Activated T-cell treated with anti-CD3 and anti-CD28 coated beads, Interleukin-2, amount 50 U/mL, for 72 hours (primary cell): ENCODE data around the gene SECTM1. TPM values are rescaled to one million over a fixed set of nuclear protein-coding genes. Genes with fewer than 3 reads are reported as not detected.
"Not testable (repeated sequence)": the region's sequence is repeated elsewhere in the genome, so short reads cannot be mapped to it uniquely, and the experiment has no call there.

Experiments
- ATAC-seq, 2 donors: fragments of 150-1000 bp; cut with Tn5 transposase; replicated peaks in 1 of 2; 2 replicates each; pipeline ENCODE4 v1.10.0; 2021; ENCODE audit warnings: moderate library complexity in 2 of 2, mild to moderate bottlenecking in 1 of 2
- DNase-seq, 2 donors: peaks; one replicate each; pipeline ENCODE4 v3.0.0; 2021 to 2022; ENCODE audit warnings: mixed read lengths in 1 of 2
- H3K27ac Mint-ChIP-seq: one replicate; pipeline ENCODE4 v1.8.0; 2022; ENCODE audit warnings: mild to moderate bottlenecking, moderate library complexity, mixed read lengths
- H3K27me3 Mint-ChIP-seq: one replicate; pipeline ENCODE4 v1.8.0; 2022; ENCODE audit warnings: low read depth, mixed read lengths
- H3K36me3 Mint-ChIP-seq, 2 donors: one replicate each; pipeline ENCODE4 v1.8.0; 2022; ENCODE audit warnings: mixed read lengths in 2 of 2, mild to moderate bottlenecking in 1 of 2; ENCODE audit not compliant: insufficient read depth in 2 of 2
- H3K4me1 Mint-ChIP-seq: one replicate; pipeline ENCODE4 v1.8.0; 2022; ENCODE audit warnings: low read depth, mixed read lengths
- H3K4me3 Mint-ChIP-seq, 2 donors: one replicate each; pipeline ENCODE4 v1.8.0; 2022; ENCODE audit warnings: mild to moderate bottlenecking in 2 of 2, mixed read lengths in 2 of 2, moderate library complexity in 2 of 2
- H3K9me3 Mint-ChIP-seq, 2 donors: one replicate each; pipeline ENCODE4 v1.8.0; 2022; ENCODE audit warnings: mixed read lengths in 2 of 2
- total RNA-seq, 2 donors: library from RNA; stranded (reverse); gene quantifications; one replicate each; pipeline ENCODE4 v1.2.3, GENCODE V29; 2022

The SECTM1 gene
- total RNA-seq, 2 donors from 2014 or later: 3.3 to 12.6 TPM

DNA sequence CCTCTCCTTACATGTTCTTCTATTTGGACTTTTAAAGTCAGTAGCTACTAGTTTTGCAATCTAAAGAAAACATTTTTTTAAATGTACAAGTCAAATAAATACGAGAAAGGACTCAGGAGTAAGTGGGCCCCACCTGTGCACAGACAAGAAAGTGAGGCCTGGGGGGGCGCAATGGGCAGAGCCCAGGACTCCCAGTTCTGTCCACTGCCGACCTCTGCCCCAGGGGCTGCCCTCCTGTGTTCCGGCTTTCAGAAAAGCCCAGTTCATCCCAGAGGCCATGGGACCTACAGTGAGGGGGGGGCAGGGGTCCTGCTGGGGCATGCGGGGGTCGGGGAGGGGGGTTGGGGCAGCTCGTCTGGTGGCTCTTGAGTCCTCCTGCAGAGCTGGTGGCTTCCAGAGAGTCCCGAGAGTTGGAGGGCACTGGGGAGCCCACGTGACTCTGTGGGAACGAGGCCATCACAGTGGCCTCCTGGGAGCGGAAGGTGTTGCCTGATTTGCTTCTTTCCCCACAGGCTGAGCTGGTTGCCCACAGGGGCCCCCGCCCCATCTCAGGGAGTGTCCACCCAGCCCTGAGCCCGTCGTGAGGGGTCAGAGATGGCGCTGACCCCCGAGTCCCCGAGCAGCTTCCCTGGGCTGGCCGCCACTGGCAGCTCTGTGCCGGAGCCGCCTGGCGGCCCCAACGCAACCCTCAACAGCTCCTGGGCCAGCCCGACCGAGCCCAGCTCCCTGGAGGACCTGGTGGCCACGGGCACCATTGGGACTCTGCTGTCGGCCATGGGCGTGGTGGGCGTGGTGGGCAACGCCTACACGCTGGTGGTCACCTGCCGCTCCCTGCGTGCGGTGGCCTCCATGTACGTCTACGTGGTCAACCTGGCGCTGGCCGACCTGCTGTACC is 40.4 kb upstream of the SECTM1 start:
- ATAC-seq (no peak), DNase-seq (no peak)
- Mint-ChIP-seq H3K27ac (no peak overlapping the region), H3K4me3 (no peak overlapping the region), H3K9me3 (no peaks in the 10 kb centered on the region), H3K4me1 (peaks cover 27% of the 10 kb centered on the region), H3K27me3 (peaks cover 54% of the 10 kb centered on the region), H3K36me3 (no peaks in the 10 kb centered on the region)

DNA sequence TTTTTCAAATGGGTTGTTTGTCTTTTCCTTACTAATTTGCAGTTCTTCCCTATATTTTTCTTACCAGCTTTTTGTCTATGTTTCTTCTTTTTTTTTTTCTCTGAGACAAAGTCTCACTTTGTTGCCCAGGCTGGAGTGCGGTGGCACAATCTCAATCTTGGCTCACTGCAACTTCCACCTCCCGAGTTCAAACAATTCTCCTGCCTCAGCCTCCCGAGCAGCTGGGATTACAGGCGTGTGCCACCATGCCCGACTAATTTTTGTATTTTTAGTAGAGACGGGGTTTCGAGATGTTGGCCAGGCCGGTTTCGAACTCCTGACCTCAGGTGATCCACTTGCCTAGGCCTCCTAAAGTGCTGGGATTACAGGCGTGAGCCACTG is 39.5 kb upstream of the SECTM1 start:
- H3K27me3 Mint-ChIP-seq: peaks cover 51% of the 10 kb centered on the region
- not testable (repeated sequence) for ATAC-seq, H3K27ac Mint-ChIP-seq

DNA sequence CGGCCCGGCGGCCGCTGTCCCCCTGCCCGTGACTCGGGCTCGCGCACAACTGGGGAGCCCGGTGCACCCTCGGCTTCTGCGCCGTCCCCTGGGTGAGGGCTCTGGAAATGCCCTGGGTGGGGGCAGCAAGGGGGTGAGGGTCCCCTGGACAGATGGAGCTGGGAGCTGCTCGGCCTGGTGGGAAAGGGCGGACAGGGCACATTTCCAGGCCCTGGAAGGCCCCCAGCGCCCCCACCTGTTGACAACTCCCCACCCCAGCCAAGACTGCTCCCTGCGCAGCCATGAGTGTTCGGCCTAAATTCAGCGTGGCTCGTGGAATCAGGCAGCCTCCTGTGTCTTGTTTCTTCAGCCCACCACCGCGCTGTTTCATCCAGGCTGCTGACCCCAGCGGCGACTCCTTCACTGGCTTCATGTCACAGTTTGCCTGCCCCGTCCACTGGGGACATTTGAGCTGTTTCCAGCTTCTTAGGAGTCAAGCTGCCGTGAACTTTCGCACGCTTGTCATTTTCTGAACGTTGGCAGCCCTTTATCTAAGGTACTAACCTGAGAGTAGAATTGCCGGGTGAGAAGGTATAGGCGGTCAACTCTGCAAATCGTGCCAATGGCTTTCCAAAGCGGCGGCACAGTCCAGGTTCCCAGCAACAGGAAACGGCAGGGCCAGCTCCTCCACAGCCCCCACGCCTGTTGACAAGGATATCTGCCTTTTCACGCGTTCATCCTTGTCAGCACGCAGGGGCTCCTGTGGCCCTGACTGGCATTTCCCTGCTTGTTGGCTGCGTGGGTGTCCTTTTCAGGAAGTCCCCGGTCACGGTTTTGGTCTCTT is 38.9 kb upstream of the SECTM1 start:
- Mint-ChIP-seq H3K36me3 (no peaks in the 10 kb centered on the region), H3K9me3 (no peaks in the 10 kb centered on the region), H3K4me3 (peak overlapping the region; percentile 34 to 56)

More for the DNA sequence above, 39.5 kb upstream of the SECTM1 start:
- H3K9me3 Mint-ChIP-seq, DNase-seq, H3K36me3 Mint-ChIP-seq: not testable (repeated sequence)
- Mint-ChIP-seq H3K4me3 (peak overlapping the region; percentile 20 to 56), H3K4me1 (peaks cover 23% of the 10 kb centered on the region)

DNA sequence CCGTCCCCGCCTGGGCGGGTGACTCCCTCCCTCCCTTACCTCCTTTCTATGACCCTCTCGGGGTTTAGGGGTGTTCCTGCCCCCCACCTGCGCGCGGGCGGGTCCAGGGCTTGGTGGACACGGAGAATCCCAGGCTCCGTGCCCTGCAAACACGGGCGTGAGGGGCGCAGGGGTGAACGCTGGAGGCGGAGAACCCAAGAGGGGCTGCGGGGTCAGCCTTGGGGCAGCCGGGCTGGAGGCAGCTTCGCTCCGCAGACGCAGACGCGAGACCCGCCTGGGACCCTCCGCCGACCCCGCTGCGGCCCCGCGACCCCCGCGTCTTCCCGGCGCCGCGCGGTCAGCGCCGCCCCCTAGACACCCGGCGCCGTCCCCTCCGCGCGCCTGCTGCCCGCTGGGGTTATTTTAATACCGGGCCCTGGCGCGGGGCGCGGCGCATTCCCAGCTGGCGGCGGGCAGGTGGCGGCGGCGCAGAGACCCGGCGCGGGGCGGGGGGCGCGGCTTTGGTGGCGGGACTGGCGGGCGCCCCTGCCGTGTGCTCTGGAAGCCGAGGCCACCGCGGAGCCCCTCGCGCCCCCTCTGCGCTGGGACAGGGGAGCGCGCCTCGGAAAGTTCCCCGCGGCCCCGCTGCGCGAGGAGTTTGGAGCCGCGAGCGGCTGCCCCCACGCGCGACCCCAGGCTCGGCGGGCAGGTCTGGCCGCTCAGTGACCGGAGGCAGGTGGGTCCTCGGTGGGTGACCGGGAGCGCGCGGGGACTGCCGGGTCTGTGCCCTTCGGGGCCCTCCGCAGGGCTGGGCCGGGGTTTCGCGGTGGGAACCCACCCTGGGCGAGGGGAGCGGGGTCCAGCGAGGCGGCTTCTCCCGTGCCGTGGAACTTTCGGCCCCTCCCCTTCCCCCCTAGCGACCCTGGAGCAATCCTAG is 38.0 kb upstream of the SECTM1 start, which contains the start of gene UTS2R:
Gene UTS2R (plus strand): TSS at position 433 of the 916 bp plus-strand sequence. CDS start 2,560 bp downstream, outside the sequence.
- no peak for DNase-seq
- Mint-ChIP-seq H3K27me3 (peaks cover 54% of the 10 kb centered on the region), H3K4me3 (peak within 1 kb of the TSS; percentile 82 to 87), H3K27ac (no peak within 1 kb of the TSS), H3K4me1 (peaks cover 23% of the 10 kb centered on the region), H3K9me3 (no peaks in the 10 kb centered on the region), H3K36me3 (no peaks in the 10 kb centered on the region)
- ATAC-seq: no peak

More for the DNA sequence above, 38.9 kb upstream of the SECTM1 start:
- Mint-ChIP-seq H3K27ac (no peak overlapping the region), H3K4me1 (peaks cover 23% of the 10 kb centered on the region), H3K27me3 (peaks cover 52% of the 10 kb centered on the region)
- DNase-seq (no peak), ATAC-seq (no peak)

DNA sequence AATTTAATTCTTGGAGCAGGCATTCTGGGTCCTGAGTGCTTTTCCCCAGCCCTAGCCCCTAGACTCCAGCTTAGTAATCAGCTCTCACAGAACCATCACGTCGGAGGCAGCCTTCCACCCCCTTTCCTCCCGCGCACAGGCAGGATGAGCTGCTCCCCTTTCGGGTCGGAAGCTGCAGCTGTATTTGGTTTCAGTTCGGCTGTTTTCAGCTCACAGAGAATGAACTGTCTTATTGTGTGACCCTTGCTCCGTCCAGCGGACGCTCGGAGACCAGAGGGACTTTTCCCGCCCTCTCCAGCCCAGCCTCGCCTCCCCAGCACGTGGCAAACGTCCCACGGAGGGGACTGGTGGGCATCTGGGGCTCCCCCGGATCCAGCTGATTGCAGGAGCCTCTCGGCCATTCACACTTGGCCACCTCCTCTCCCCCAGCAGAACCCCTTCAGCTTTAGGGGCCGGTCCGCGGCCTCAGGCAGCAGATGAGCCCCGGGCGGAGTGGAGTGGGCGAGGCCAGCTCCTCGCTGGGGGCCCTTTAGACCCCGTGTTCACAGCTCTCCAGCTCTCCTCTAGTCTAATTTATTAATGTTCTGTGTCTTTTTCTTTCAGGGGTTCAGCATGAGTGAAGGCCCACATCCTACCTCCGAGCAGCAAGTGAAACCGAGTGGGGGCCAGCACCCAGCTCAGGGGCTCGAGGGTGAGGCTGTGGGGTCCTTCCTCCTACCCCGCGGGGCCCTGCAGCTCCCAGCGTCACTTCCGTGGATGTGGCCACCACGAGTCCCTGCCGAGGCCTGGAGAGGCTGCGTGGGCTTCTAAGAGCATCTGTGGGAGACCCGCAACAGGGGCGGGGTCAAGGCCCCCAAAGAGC is 37.1 kb upstream of the SECTM1 start:
- Mint-ChIP-seq H3K4me1 (peaks cover 23% of the 10 kb centered on the region), H3K27me3 (peaks cover 51% of the 10 kb centered on the region), H3K36me3 (no peaks in the 10 kb centered on the region), H3K27ac (no peak overlapping the region), H3K9me3 (no peaks in the 10 kb centered on the region), H3K4me3 (peak overlapping the region; percentile 82 to 87)
- ATAC-seq: peak; percentile 54 to 62
- DNase-seq: peak; percentile 29 to 30

DNA sequence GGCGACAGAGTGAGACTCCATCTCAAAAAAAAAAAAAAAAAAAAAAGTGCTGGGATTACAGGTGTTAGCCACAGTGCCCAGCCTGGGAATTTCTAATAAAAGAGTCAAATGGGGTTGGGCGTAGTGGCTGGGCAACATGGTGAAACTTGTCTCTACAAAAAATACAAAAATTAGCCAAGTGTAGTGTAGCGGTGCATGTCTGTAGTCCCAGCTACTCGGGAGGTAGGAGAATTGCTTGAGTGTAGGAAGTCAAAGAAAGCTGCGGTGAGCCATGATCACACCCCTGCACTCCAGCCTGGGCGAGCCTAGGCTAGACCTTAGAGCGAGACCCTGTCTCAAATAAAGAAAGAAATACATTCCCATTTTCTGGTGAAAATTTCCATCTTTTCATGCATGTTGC is 35.6 kb upstream of the SECTM1 start:
- Mint-ChIP-seq H3K9me3 (no peaks in the 10 kb centered on the region), H3K4me3 (no peak overlapping the region), H3K36me3 (no peaks in the 10 kb centered on the region)

DNA sequence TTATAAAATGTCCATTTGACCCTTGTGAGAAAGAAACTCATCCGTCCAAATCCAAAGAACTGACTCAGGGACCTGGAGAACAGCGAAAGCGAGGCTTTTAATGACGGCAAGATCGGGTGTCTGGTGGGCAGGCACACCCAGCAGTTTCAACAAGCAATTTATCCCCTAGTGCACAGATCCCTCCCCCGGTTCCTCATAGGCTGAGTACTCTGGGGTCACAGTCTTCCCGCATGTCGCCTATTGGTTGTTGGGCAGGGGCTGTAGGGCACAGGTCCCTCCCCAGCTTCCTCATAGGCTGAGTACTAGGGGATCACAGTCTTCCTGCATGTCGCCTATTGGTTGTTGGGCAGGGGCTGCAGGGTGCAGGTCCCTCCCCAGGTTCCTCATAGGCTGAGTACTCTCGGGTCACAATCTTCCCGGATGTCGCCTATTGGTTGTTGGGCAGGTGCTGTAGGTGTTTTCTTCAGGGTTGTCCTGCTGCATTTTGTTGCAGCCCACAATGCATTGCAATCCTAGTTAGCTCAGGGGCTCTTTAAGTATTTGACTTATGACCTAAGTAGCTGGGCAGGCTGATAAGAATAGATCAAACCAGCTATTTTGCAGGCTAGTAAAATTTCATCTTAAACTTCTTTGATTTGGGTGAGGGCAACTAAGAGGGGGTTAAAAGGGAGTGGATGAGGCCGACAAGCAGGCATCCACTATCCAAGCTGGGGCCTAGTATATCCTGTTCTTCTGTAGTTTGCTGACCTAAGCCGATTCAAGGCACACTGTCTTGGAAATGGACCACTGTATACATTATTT is 34.4 kb upstream of the SECTM1 start:
- no peaks in the 10 kb centered on the region for H3K9me3 Mint-ChIP-seq
- no peak overlapping the region for H3K27ac Mint-ChIP-seq
- ATAC-seq (peak; percentile 52 to 66), DNase-seq (no peak)
- peaks cover 16% of the 10 kb centered on the region for H3K4me1 Mint-ChIP-seq
- H3K4me3 Mint-ChIP-seq: no peak overlapping the region
- H3K36me3 Mint-ChIP-seq: no peaks in the 10 kb centered on the region
- H3K27me3 Mint-ChIP-seq: peaks cover 40% of the 10 kb centered on the region

More for the DNA sequence above, 35.6 kb upstream of the SECTM1 start:
- peaks cover 48% of the 10 kb centered on the region for H3K27me3 Mint-ChIP-seq
- H3K27ac Mint-ChIP-seq: no peak overlapping the region
- ATAC-seq: no peak
- peaks cover 23% of the 10 kb centered on the region for H3K4me1 Mint-ChIP-seq
- no peak for DNase-seq

DNA sequence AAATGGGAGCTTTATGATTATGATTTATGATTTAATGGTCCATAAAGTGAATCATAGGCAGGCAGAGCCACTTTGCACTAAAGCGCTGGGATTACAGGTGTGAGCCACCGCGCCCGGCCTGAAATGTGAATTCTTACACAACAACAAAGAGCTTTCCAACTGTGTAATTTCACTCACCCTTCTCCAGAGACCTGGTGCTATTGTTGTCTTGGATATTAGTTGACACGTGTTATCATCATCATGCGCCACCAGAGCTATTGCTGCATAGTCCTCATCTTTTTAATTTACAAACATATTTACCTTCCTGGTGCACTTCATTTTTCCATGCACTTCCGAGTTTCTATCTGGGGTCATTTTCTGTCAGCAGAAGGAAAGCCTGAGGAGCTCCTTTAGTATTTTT is 33.2 kb upstream of the SECTM1 start:
- Mint-ChIP-seq H3K4me1 (peaks cover 10% of the 10 kb centered on the region), H3K27ac (no peak overlapping the region), H3K27me3 (peaks cover 32% of the 10 kb centered on the region), H3K9me3 (no peaks in the 10 kb centered on the region), H3K36me3 (no peaks in the 10 kb centered on the region), H3K4me3 (no peak overlapping the region)
- DNase-seq (no peak), ATAC-seq (no peak)

DNA sequence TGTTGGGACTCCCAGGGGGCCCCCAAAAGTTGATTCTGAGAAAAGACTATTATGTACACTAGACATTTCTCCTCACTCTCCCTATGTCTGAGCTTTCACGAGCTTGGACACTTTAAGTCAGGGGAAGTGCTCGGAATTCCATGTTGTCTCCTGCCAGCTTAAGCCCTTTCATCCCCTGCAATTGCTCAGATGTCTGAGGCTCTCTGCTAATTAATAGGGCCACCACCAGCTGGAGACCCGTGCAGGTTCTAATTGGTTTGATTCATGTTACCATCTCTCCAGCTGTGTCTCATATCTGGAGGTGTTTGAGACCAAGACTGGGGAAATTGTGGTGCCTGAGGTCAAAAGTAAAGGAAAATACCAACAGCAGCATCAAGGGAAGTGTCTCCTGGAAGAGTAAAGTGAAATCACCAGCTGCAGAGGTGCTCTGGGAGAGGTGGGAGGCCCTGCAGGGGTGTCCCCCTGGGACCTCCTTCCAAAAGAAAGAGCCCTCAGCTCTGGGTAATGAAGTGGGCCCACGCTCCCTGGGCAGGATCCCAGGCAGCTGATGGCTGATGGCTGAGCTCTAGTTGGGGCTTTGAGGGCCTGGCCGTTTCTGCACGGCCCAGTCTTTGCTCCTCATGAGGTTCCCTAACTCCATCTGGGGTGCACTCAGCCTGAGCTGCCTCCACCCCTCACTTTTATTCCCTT is 32.2 kb upstream of the SECTM1 start:
- Mint-ChIP-seq H3K4me1 (peaks cover 5% of the 10 kb centered on the region), H3K27ac (no peak overlapping the region), H3K9me3 (no peaks in the 10 kb centered on the region), H3K27me3 (peaks cover 27% of the 10 kb centered on the region), H3K36me3 (no peaks in the 10 kb centered on the region), H3K4me3 (no peak overlapping the region)
- DNase-seq: no peak
- ATAC-seq: no peak

DNA sequence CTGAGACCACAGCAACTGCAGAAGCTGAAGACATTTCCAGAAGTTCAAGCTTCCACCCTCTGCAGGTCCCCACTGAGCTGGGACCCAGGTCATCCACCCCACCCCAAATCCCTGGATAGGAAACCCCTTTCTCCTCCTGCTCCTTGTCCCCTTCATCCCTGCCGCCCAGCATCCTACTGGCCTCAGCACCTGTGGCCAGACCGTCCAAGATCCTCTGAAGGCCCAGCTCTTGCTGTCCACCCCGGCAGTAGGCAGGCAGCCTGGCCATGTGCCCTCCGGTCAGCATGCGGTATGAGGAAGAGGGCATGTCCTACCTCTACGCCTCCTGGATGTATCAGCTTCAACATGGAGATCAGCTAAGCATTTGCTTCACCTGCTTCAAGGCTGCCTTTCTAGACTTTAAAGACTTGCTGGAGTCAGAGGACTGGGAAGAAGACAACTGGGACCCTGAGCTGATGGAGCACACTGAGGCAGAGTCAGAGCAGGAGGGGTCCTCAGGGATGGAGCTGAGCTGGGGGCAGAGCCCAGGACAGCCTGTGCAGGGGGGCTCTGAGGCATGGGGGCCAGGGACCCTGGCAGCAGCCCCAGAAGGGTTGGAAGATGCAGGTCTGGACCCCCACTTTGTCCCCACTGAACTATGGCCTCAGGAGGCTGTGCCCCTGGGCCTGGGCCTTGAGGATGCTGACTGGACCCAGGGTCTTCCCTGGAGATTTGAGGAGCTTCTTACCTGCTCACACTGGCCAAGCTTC is 28.5 kb upstream of the SECTM1 start:
- Mint-ChIP-seq H3K4me1 (peaks cover 8% of the 10 kb centered on the region), H3K36me3 (no peaks in the 10 kb centered on the region), H3K4me3 (no peak overlapping the region), H3K27me3 (peaks cover 14% of the 10 kb centered on the region), H3K9me3 (no peaks in the 10 kb centered on the region), H3K27ac (no peak overlapping the region)
- DNase-seq: no peak
- no peak for ATAC-seq
